Hematopoietic multipotent progenitor cell treated with erythropoietin and hydrocortisone succinate and interleukin-3 and kit ligand, for 4 days (in vitro differentiated cells): ENCODE results near the gene MYH6.
"Not testable (repeated sequence)": the region's sequence is repeated elsewhere in the genome, so short reads cannot be mapped to it uniquely, and the experiment has no call there.

Source experiments
- DNase-seq: peaks from one replicate; pipeline ENCODE4 v3.0.0-alpha.2; 2015

The MYH6 gene

DNA sequence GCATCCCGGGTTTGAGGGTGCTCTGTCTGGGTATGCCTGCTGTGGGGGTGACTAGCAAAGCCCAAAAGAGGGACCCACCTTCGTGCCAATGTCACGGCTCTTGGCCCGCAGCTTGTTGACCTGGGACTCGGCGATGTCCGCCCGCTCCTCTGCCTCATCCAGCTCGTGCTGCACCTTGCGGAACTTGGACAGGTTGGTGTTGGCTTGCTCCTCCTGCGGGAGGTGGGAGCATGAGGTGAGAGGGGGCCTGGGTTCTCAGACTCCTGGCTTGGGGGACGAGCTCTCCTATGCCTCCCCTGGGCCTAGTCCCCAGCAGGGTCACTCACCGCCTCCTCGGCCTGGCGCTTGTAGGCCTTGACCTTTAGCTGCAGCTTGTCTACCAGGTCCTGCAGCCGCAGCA is 5.6 kb upstream of the MYH6 start:
- DNase-seq = no peak

DNA sequence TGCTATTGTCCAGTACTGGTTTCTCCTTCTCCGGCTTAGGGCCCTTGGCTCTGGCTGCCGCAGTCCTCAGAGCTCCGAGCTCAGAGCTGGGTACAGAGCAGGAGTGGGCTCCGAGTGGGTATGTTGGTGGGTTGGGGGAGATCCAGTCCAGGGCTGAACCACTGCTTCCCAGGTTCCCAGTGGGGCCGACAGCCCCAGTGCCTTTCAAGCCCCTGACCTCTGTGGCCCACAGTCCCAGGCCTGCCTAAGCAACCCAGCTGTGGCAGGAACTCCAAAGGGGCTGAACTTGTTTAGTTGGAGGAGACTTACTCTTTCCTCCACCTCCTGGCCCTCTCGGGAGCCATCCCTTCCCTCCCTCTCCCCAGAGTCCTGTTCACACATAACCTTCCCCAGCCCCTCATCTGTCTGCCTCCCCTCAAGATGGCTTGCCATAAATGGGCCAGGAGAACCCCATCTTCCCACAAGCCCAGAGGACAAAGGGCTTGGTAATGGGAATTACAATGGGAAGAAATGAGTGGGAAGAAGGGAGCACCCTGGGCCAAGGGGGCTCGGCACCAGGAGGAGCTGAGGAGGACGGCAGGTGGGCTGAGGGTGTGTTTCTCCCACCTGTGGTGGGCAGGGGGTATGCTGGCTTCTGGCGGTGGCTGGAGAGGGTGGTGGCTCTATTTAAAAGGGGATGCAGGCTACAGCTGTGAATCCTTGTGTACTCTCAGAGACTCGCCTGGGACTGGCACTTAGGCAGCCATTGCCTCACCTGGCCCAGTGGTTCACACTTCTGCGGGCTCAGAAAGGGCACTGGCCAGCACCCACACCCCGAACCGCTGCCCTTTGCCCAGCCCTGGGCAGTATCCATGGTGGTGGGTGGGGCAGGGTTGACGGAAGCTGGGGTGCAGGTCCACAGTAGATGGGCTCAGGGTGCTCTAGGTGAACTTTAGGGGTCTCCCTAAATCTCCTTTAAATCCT is 3.8 kb upstream of the MYH6 start:
- DNase-seq = no peak

DNA sequence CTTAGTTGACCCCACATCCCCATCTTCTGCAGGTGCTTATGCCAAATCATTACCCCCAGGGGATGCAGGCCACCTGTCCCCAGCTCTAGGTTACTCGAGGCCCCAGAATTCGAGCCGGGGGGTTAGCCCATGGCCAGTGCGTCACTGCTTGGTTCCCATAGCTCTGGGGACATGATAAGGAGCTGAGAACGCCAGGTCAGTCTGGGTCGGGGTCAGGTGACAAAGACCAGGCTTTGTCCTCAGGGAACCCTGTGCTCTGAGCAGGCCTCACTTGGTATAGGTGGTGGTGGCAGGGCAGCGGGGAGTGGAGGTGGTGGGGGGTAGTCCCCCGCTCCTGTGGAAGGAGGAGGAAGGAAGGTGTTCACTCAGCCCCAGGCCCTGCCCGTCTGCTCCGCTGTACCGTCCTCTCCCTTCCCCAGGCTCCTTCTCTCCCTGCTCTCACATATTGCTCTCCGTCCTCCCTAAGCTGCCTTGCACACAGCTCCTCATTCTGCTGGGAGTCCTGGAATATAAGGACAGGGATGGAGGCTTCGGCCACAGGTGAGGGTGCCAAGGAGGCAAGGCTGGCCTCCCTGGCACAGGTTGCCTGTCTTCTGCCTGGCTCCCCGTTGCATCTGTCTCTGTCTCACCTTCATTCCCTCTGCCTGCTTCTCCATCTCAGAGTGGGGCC is 2.0 kb upstream of the MYH6 start:
- DNase-seq = no peak

DNA sequence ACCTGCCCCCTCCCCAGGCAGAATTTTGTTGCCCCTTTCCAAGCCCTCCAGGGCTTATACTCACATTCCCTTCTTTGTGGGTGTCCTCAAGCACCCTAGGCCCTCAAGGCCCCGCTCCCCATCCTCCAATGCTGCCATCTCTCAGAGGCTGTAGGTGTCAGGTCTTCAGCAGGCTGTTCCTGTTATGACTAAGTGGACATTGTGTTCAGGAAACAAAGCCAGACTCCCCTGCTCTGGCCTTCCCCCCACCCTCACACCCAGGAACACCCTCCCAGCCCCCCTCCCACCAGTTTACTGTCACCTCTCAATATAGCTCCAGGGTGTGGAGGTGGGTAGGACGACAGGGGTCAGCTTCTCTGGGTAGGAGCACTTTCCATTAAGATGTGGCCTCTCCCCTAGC is 1.4 kb upstream of the MYH6 start:
- DNase-seq = no peak

DNA sequence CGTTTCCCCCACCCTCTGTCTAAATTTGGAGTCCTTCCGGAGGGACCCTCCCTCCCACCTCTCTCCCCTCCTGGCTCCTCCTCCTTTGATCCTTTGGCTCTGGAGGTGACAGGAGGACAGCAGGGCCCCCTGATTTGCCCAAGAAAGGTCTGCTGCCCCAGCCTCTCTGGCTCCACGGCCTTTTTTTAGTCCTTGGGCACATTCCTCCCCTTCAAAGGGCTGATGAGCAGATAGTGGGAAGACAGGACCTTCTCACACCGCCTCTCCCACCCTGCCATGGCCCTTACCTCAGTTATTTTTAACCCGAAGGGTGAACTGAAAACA is 196 bp upstream of the MYH6 start:
- no peak for DNase-seq

DNA sequence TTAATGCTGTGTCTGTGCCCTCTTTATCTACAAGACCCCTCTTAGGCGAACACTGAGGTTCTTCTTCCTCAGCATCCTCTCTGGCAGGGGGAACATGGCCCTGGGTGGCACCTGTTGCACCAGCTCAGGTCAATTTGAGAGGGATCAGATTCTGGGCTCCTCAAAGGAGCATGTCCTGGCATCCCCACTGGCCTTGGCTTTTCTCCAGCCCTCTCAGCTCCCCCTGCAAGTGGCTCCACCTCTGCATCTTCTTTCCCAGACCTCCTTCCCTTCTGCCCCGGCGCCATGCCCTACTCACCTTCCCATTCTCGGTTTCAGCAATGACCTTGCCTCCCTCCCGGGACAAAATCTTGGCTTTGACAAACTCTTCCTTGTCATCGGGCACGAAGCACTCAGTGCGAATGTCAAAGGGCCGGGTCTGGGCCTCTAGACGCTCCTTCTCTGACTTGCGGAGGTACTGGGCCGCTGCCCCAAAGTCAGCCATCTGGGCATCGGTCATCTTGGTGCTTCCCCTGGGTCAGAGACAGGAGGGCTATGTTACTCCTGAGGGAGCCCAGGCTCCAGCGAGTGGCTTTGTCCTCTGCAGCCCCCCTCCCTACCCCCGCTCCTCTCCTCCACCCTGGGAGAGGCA is 1.2 kb downstream of the MYH6 start:
- DNase-seq = no peak

DNA sequence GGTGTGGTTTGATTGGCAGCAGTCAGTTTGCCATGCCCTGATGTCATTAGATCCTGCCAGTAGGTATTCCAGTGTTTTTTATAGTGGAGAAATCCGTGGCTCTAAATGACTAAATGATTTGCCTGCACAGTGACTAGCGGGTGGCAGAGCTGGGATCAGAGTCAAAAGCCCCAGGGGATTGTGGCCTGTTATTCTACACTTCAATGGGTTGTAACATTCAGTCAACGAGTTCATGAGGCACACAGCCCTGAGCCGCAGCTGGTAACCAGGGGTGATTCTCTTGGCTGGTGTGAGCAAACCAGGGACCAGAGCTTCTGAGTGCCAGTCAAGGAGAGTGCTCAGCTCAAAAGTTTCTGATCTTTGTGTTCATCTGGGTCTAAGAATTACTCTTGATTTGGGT is 1.8 kb downstream of the MYH6 start:
- no peak for DNase-seq

DNA sequence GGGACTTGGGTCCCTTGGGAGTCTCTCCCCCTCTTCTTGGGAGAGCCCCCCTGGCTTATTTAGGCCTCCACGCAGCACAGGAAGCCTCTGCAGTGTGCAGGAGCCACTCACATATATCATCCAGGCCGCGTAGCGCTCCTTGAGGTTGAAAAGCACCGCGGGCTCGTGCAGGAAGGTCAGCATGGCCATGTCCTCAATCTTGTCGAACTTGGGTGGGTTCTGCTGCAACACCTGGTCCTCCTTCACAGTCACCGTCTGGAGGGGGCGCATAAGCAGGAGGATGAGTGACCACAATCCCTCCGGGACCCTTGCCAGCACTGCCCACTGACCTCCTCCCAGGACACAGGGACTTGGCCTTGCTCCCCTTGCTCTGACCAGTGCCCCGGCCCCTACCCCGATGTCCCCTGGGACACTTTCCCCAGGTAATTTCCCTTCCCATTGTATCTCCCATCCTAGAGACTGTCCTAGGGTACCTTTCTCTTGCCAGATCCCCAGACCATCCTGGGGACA is 2.5 kb downstream of the MYH6 start:
- no peak for DNase-seq

DNA sequence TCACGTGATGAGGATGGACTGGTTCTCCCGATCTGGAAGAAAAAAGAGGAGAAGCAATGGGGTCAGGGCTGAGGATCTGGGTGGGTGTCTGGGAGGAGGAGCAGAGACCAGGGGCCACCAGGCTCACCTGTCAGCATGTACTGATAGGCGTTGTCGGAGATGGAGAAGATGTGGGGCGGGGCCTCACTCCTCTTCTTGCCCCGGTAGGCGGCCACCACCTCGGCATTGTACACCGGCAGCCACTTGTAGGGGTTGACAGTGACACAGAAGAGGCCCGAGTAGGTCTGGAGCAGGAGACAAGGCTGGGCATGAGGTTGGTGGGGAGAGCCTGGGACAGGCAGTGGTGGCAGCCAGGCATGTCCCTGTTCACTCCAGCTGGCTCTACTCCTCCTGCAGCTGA is 3.0 kb downstream of the MYH6 start:
- DNase-seq = no peak

DNA sequence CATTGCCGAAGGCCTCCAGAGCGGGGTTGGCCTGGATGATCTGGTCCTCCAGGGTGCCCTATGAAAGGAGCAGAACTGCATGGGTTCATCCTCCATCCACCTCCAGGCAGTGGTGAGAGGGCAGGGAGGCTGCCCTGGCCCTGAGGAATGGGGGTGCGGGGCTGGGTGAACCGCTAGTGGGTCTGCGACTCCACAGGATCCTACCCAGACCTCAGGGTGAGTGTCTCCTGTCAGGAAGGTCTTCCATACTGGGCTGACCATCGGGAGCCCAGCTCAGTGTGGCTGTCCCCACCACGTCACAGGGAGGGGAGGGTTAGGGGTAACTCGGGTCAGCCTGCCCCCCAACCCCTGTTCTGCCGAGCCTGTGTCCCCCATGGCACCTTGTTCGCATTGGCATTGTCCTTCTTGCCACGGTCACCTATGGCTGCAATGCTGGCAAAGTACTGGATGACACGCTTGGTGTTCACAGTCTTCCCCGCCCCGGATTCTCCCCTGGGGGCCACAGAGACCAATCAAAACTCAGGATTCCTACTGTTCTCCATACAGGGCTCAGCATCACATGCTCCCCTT is 3.7 kb downstream of the MYH6 start:
- no peak for DNase-seq

DNA sequence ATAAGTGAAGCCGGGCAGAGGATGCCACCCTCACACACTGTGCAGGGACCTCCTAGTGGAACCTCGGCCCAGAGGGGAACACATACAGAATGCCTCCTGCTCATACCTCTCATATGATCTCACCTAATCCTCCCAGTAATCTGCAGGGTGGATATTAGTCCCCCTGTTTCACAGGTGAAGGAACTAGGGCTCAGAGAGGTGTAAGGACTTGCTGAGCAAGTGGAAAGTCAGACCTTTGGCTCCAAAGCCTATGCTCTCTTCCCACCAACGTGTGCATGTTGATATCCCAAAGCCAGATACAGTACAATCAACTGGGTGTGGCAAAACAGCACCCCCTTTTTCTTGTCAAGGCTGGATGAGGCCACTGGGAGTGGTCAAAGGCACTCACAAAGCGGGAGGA is 4.2 kb downstream of the MYH6 start:
- DNase-seq = no peak

DNA sequence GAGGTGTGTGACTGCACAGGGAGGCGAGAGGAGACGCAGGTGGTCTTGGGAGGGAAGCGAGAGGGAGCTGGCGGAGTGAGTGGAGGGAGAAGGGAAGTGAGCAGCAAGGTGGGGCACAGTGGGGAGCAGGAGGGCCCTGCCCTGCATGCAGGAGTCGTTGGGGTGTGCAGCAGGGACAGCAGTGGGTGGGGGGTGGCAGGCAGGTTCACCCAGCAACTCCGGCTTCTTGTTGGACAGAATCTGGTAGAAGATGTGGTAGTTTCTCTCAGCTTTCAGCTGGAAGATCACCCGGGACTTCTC is 5.0 kb downstream of the MYH6 start:
- DNase-seq = no peak

DNA sequence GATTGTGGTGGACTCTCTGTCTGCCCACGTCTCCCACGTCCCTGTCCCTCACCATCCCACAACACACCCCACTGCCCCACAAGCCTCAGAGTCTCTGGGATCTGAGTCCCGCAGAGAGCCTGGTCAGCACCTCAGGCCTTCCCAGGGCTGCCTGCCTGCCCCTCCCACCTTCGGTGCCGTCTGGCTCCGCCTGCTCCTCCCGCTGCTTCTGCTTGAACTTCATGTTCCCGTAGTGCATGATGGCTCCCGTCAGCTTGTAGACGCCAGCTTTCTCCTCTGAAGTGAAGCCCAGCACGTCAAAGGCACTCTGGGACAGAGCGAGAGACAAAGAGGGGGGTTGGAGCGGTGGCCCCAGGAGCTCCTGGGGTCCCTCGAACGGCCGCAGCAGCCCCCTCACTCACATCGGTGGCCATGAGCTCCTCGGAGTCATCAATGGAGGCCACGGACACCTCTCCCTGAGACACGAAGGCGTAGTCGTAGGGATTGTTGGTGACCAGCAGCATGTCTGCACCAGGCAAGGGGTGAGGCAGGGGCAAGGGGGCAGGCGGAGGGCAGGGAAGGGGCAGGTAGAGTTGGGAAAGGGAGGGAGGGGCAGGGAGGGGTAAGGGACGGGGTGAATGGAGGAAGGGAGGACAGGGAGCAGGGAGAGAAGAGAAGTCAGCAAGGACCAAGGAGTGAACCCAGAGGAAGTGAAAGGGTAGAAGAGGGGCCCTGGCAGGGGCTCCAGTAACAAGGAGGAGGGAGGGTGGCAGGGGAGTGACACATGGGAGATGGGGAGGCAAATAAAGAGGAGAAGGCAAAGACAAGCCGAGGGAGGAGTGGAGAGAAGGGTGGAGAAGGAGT is 5.6 kb downstream of the MYH6 start:
- DNase-seq = no peak

DNA sequence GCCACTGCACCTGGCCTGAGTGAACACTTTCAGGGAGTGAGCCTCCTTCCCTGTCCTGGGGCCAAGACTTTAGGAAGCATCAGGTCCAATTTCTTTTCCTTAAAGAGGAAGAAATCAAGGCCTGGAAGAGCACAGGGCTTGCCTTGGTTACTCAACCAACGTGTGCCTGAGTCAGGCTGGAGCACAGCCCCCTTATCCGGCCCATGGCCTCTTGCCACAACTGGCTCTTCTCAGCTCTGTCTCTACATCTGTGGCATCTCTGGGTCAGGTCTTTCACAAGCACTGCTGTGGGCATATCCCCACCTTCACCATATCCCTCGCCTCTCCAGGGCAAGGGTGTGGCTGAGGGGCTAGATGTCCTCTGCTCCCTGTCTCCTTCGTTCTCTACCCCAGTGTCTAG is 6.8 kb downstream of the MYH6 start:
- DNase-seq = no peak

DNA sequence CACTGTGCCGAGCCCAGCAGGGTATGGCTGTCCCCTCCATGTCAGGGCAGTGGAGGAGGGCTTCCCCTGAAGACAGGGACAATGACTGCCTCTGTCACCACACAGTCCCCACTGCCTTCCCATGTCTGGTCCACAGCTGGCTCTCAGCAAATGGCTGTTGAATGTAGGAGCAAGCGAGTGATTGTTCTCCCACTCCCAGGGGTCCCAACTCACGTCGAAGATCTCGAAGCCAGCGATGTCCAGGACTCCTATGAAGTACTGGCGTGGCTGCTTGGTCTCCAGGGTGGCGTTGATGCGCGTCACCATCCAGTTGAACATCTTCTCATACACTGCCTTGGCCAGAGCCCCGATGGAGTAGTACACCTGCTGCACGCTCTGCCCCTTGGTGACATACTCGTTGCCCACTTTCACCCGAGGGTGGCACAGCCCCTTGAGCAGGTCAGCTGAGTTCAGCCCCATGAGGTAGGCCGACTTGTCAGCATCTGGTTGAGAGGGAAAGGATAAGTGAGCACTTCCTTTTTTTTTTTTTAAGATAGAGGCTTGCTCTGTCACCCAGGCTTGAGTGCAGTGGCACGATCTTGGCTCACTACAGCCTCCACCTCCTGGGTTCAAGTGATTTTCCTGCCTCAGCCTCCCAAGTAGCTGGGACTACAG is 7.5 kb downstream of the MYH6 start:
- peak; percentile 40 for DNase-seq

DNA sequence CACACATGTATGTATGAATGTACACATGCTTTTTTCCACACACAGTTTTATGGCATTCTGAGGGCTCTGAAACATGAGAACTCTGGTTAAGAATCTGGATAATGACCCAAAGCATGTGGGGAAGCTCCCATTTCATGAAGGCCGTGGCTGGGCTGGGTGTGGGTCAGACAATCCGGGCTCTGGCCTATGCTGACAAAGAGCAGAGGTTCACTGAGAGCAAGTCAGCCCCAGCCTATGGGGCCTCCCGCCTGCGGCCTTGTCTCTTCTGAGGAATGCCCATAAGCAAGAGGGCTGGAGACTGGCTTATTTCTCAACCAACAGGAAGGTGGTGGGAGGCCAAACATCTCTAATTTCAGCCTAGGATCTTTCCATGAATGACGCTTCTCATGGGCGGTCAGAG is 8.5 kb downstream of the MYH6 start:
- no peak for DNase-seq

DNA sequence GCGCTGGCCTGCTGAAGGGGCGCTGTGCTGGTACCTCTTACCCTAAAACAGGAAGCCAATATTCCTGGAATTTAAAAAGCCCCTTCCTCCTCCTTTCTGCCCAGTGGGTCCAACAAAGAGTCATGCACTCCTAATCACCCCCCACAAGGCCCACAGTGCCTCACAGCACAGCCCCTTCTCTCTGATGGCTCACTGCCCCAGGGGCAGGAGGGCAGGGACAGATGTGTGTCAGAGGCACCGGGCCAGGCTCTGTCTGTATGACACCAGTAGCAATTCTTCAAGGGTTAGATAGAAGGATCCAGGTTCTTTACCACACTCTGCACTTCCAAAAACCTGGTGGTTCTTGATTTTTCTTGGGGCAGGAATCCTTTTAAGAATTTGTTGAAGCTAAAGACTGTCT is 8.9 kb downstream of the MYH6 start:
- no peak for DNase-seq

DNA sequence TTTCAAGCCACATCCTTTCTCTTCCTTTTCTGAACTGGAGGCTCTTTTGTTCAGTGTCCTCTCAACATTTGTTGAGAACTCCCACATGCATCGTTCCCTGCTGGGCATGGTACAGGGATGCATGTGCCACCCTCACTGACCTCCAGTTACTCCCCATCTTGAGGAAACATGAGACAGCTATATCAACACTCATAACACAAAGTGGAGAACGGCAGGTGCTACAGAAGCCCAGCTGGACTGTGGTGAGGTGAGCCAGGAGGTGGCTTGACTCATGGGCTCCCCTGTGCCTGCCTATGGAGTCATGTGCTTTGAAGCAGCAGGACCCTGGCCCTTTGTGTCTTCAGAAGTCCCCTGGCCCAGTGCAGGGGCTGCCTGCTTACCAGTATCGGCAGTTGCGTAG is 9.7 kb downstream of the MYH6 start:
- DNase-seq = no peak

DNA sequence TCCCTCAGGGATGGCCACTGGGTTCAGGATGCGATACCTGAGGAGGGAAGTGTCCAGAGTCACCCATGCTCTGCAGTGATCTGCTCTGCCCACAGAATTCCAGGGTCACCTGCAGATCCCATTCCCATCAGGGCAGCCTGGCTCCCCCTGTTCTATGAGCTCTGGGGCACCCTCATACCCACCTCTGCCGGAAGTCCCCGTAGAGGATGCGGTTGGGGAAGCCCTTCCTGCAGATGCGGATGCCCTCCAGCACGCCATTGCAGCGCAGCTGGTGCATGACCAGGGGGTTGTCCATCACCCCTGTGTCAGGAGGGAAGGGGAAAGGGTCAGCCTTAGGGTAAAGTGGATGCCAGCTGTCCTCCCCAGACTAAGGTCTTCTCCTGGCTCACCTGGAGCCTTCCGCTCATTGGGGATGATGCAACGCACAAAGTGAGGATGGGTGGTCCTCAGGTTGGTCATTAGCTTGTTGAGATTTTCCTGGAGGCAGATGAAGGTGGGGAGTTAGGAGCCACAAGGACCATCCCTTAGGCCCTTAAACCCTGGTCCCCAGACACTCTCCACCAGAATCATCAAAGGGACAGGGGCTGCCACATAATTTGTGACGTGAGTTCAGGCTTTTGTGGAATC is 11.2 kb downstream of the MYH6 start:
- DNase-seq = no peak

DNA sequence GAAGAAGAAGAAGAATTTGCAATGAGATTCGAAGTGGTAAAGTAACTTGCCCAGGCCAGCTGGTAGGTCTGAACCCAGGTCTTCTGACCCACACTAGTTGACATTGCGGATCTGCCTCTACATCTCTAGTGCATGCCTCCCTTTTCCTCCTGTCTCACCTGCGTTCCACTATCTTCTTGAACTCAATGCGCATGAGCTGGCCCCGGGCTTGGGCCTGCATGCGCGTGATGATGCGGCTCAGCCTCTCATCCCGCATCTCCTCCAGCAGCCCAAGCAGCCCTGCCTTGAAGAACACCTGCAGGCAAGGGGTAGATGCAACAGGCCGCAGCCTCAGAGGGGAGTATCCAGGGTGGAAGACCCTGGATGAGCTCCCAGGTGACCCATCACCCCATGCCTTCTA is 11.9 kb downstream of the MYH6 start:
- DNase-seq = no peak

DNA sequence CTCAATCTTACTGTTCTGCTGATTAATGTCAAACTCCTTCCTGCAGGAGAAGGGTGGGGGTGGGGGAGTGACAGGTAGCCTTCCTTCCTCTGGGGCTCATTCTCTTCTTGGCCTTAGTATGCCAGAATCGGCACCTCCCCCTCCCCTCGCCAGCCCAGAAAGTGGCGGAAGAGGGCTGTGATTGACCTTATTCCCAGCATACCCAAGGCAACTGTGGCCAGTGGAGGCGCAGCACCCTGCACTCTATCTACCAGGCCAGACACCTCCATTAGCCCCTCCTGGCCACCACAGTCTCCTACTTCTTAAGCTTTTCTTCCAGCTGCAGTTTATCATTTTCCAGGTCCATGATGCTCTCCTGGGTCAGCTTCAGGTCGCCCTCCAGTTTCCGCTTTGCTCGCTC is 15.5 kb downstream of the MYH6 start:
- no peak for DNase-seq

DNA sequence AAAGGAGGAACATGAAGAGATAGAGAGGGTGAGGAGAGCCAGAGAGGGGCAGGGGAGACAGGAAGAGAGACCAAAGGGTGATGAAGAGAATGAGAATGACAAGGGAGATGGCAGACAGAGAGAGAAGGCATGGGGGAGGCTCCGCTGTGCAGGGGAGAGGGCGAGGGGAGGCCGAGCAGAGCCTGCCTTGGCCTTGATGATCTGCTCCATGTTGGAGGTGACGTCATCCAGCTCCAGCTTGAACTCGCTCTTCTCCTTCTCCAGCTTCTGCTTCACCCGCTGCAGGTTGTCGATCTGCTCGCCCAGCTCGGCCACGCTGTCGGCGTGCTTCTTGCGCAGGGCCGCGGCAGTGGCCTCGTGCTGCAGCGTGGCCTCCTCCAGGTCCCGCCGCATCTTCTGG is 18.2 kb downstream of the MYH6 start:
- DNase-seq = not testable (repeated sequence)
